GM13977 (cell line): ENCODE measurements around the gene CFAP74.

Experiments used
- DNase-seq: peaks from one replicate; pipeline ENCODE4 v3.0.0; 2012; ENCODE audit warnings: low spot score
- in situ Hi-C: fragments of 300-500 bp; cut with MboI; formaldehyde crosslinking; loops from one replicate; pipeline ENCODE4 v1.12.0; 2022; ENCODE audit warnings: low sequenced_read_pairs, low pct_unique_long_range_greater_than_20kb, mixed read lengths, inconsistent platforms; ENCODE audit not compliant: unreplicated experiment
- TF ChIP-seq, protein P1 (sequence below): IDR thresholded peaks from 2 replicates; pipeline ENCODE4 v1.5.1; 2012; ENCODE audit warnings: mild to moderate bottlenecking, control low read depth; ENCODE audit not compliant: insufficient read depth; ENCODE audit errors: extremely low read depth, missing control alignments

Gene CFAP74

DNA sequence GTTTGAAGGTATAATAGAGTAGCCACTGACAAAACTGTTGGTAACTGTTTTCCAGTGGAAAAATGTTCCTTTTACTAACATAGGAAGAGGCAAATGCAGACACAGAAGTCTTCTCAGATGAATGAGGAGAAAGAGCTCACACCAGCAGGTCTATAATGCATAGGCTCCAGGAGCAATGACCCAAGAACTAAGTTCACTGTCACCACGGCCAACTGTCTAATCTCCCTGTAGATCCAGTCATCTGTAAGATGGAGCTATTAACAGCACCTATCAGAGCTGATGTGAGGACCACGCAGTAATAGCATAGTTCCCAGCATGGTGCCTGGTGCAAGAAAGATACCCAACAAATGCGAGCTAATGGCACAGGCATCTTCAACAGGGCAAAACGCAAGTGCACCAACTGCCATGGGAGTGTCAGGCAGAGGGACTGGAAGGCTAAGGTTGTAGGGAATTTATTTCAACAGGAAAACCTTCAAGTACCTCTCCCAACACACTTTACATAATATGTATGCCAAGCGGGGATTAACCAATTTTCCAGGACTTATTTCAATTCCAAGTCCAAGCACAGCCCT lies 125.6 kb downstream of the CFAP74 start:
- DNase-seq = no peak
- TF ChIP-seq, protein P1, sequence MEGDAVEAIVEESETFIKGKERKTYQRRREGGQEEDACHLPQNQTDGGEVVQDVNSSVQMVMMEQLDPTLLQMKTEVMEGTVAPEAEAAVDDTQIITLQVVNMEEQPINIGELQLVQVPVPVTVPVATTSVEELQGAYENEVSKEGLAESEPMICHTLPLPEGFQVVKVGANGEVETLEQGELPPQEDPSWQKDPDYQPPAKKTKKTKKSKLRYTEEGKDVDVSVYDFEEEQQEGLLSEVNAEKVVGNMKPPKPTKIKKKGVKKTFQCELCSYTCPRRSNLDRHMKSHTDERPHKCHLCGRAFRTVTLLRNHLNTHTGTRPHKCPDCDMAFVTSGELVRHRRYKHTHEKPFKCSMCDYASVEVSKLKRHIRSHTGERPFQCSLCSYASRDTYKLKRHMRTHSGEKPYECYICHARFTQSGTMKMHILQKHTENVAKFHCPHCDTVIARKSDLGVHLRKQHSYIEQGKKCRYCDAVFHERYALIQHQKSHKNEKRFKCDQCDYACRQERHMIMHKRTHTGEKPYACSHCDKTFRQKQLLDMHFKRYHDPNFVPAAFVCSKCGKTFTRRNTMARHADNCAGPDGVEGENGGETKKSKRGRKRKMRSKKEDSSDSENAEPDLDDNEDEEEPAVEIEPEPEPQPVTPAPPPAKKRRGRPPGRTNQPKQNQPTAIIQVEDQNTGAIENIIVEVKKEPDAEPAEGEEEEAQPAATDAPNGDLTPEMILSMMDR = no peak
- in situ Hi-C loops = no loop called here

DNA sequence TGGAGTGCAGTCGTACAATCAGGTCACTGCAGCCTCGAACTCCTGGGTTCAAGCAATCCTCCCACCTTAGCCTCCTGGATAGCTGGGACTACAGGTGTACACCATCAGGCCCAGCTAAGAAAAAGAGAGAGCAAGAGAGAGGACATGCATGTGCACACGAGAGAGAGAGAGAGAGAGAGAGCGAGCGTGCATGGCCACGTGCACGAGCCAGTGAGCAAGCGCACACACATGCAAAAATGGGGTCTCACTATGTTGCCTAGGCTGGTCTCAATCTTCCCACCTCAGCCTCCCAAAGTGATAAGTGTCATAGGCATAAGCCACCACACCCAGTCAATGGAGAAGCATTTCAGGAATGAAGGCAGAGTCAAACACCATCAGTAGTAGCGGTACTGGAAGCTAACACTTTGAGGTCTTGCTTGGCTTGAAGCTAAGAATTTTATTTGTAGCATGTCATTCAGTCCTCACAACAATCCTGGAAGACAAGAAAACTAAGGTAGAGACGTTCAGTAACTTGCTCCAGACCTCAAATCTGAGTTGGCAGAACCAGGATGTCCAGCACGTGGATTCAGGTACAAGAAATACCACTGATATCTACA lies 127.2 kb downstream of the CFAP74 start:
- no peak for DNase-seq
- TF ChIP-seq, protein P1 = no peak
- in situ Hi-C loops = no loop called here

DNA sequence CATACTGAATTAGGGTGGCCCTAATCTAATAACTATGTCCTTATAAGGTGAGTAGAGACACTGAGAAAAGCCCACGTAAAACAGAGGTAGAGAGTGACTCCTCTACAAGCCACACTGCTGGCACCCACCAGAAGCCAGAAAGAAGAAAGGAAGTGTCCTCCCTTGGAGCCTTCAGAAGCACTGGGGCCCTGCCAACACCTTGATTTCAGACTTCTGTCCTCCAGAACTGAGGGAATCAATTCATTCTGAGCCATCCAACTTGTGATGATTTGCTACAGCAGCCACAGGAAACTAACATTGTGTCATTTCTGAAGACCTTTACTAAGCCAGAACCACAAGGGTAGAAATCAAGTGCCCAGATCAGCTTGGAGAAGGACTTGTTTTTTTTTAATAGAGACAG lies 127.7 kb downstream of the CFAP74 start:
- TF ChIP-seq, protein P1 = no peak
- in situ Hi-C loops = no loop called here
- no peak for DNase-seq

GRCh38 chr1:1874901-1875300 lies 128.7 kb downstream of the CFAP74 start:
- TF ChIP-seq, protein P1 = no peak
- DNase-seq = no peak
- in situ Hi-C loops = no loop called here

DNA sequence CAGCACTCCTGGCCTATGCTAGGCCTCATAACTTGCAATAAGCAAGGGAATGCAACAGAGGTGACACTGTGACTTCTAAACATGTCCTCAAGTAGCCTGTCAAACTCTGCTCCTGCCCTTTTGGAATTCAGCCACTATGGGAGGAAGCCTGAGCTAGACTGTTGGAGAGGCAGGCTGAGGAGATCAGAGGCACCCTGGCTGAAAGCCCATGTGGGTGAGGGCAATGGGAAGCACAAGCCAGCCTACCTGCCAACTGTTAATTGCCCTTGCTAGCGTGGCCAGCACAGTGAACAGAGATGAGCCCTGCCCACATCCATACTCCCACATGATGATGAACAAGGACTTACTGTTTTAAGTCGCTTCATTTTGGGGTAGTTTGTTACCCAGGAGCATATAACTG lies 130.4 kb downstream of the CFAP74 start:
- TF ChIP-seq, protein P1 = no peak
- in situ Hi-C loops = no loop called here
- no peak for DNase-seq

DNA sequence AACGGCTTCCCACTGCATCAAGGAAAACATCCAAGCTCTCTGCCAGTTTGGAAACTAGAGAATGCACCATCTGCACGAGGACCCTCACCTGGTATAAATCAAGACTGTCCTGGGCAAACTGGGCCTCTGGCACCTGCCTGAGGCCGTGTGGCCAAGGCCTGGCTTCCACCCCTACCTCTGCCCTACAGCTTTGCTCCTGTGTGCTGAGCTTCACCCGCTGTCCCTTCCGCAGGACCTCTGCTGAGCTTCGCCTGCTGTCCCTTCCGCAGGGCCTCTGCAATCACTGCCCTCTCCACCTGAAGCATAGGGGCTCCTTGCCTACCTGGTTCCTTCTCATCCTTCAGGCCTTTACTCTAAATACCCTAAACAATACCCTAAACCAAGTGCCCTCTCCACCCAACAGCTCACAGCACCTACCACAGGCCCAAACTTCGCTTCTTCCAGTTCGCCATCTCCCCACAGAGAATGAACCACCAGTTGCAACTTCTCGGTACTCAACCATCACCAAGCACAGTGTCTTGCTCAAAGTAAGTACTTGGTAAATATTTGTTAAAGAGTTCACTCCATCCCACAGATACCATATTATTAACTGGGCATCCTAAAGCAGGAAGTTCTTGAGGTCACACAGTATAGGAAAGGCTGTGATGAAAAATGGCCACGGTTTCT lies 131.1 kb downstream of the CFAP74 start:
- TF ChIP-seq, protein P1 = no peak
- in situ Hi-C loops = no loop called here
- no peak for DNase-seq
